SU-DHL-6 (cell line): ENCODE data around the gene DNAH3.

Experiments used
- EZH2phosphoT487 ChIP-seq: fragments of 200-600 bp; sonication (generic), shearing (Covaris generic); conservative IDR thresholded peaks from 2 replicates; pipeline ENCODE4 v1.6.1; 2018; ENCODE audit warnings: mild to moderate bottlenecking, antibody characterized with exemption, low read length, moderate library complexity, mixed read lengths
- TF ChIP-seq, protein P1 (sequence below): fragments of 200-600 bp; sonication (generic); IDR thresholded peaks from one replicate; pipeline ENCODE4 v1.5.1; 2017; ENCODE audit warnings: antibody characterized with exemption, mild to moderate bottlenecking, low read length, moderate library complexity; ENCODE audit not compliant: insufficient read depth, poor library complexity, severe bottlenecking

DNA sequence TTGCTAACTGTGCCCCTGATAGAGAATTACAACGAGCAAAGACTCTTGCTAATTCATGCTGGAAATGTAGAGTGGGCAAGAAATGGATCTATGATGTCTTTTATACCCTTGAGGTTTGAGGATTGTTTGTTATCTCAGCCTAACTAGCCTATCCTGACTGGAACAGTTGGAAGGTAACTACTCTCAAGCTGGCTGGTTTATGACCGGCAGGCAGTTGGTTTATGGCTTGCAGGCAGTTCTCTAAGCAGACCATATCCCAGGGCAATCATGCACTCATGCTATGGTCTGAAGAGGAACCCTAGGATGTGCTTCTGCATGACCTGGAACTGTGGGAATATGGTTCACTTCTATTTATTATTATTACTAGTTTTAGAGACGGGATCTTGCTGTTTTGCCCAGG lies 201.0 kb downstream of the DNAH3 start:
- TF ChIP-seq, protein P1, sequence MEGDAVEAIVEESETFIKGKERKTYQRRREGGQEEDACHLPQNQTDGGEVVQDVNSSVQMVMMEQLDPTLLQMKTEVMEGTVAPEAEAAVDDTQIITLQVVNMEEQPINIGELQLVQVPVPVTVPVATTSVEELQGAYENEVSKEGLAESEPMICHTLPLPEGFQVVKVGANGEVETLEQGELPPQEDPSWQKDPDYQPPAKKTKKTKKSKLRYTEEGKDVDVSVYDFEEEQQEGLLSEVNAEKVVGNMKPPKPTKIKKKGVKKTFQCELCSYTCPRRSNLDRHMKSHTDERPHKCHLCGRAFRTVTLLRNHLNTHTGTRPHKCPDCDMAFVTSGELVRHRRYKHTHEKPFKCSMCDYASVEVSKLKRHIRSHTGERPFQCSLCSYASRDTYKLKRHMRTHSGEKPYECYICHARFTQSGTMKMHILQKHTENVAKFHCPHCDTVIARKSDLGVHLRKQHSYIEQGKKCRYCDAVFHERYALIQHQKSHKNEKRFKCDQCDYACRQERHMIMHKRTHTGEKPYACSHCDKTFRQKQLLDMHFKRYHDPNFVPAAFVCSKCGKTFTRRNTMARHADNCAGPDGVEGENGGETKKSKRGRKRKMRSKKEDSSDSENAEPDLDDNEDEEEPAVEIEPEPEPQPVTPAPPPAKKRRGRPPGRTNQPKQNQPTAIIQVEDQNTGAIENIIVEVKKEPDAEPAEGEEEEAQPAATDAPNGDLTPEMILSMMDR = no peak
- no peak for TF ChIP-seq EZH2phosphoT487
